Endometrial microvascular endothelial cells (primary cell): ENCODE data around the gene KCNAB1. TPM values are rescaled to one million over a fixed set of nuclear protein-coding genes. Genes with fewer than 3 reads are reported as not detected.
"Not testable (repeated sequence)": the region's sequence is repeated elsewhere in the genome, so short reads cannot be mapped to it uniquely, and the experiment has no call there.

ENCODE experiments used
- in situ Hi-C: cut with HindIII; loops from 2 replicates; pipeline ENCODE4 v1.10.0; 2017; ENCODE audit warnings: low sequenced_read_pairs, low pct_unique_long_range_greater_than_20kb; ENCODE audit errors: inconsistent ontology term
- total RNA-seq: library from RNA; depleted of rRNA; stranded (reverse); fragments of >200 nt; gene quantifications from one replicate; pipeline ENCODE4 v1.2.3, GENCODE V29; 2015; ENCODE audit errors: inconsistent ontology term

The KCNAB1 gene
- total RNA-seq, 1 donor from 2014 or later: 14.3 TPM

GRCh38 chr3:156170571-156170970, 50.2 kb downstream of the KCNAB1 start:
- in situ Hi-C loops: loop anchor here (25.0 kb wide), 1 partner anchor 342 kb away; no protein-coding TSS in a partner anchor

DNA sequence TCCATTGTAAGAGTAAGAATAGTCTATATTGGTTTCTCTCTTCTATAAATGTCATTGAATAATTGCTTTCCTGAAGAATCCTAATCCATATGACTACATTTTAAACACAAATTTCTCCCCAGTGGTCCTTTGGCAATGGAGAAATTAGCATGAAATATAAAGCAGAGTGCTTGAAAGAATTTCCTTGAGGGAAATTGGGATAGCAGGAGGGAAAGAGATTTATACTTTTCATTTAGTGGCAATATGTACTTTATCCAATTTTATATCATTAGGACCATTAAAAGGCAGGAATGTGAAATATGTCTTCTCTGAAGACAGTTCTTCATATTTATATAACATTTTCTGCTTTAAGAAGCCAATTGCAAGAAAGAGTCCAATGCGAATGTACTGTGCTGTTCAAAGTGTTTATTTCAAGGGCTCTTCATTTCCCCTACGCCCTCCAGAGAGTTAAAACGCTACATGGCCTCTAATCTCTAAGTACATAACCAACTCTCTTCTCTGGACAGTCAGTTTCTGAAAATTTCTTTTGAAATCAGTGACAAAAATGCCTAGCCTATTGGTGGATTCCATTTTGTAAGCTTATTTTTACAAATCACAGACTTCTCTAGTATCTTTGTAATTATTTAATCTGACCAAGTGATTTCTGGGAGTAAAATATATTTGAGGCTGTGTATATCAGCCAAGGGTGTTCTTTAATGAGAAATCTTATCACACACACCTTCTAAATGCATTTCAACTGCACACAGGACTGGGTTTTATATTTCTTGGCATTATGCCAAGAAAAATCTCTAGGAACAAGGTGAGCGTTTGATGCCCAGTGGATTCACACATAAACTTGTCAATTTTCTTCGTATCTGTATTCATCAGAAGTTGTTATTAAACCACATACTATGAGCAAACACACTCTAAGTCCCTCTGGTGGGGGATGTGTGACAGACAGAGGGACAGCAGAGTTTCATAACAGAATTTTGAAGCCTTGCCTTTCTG, 51.2 kb downstream of the KCNAB1 start:
- in situ Hi-C loops: loop anchor here (25.0 kb wide), 1 partner anchor 341 kb away; no protein-coding TSS in a partner anchor

DNA sequence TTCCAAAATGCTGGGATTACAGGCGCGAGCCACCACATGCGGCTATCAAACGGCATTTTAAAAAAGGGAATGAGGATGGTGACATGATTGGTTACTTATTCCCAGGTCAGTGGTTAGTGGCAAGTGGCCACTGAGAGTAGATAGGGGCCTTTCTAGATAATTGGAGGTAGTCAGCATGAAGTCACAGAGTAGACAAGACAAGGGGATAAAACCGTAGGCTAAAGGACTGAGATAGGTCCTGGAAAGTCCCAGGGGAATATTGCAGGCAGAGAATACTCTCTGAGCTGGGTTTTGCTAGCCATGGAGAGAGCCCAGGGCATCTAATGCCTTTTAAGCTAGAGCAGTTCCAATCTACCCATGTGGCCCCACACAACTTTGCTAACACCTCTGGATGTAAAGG, 52.2 kb downstream of the KCNAB1 start:
- in situ Hi-C loops: loop anchor here (25.0 kb wide), 1 partner anchor 340 kb away; no protein-coding TSS in a partner anchor

GRCh38 chr3:156174229-156174847, 54.0 kb downstream of the KCNAB1 start:
- in situ Hi-C loops: loop anchor here (25.0 kb wide), 1 partner anchor 338 kb away; no protein-coding TSS in a partner anchor

DNA sequence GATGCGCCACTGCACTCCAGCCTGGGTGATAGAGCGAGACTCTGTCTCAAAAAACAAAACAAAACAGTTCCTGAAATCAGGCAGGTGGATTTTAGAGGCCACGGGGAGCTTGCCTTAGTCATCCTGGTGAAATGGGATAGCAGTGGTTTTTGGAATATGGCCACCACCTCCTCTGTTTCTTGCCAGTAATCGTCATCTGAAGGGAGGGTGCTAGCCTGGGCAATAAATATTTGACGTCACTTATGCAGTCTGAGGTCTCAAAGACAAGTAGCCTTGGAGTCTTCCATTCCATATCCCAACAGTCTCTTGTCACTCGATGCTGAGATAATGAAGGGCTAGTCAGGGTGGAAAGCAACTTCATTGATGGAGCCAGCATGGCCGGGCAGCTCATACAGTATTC, 55.2 kb downstream of the KCNAB1 start:
- in situ Hi-C loops: no loop called here

DNA sequence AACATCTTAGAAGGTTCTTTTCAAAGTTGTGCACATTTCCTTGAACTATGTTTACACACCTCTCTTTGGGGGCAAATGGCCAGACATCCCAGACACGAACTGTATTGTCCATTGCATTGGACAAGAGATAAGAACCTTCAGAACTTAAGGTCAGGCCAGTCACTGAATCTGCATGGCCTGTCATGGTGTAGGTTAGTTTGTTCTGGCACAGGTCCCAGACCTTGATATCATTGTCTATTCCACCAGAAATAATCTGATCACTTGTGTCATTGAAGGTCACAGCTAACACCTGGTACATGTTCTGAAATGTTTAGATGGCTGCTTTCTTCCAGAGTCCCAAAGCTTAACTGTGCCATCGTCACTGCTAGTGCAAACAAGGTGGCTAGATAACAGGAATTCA, 55.7 kb downstream of the KCNAB1 start:
- in situ Hi-C loops: no loop called here

DNA sequence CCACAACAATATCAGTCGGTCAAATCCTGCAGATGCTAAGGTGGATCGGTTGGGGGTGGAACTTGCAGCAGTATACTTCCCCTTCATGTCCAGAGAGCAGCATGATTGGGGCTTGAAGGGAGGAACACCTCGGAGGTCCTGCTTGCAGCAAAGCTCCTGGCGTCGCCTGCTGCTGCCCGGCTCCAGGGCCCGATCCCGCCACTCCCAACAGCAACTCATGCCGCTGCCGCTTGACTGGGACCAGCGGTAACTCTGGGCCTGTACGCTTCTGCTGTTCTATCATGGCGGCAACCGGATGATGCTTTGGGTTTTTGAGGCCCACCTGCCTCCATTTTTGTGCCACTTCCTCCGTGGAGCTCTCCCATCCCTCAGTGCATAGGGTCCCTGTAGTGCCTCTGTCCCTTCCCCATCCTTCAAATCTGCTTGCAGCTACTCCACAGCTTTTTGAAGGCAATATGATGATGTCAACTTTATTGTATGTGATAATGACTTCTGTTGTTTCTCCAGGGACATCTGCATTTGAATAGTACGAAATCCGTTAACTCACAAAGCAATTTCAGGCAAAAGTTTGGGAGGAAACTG, 56.3 kb downstream of the KCNAB1 start:
- in situ Hi-C loops: no loop called here

DNA sequence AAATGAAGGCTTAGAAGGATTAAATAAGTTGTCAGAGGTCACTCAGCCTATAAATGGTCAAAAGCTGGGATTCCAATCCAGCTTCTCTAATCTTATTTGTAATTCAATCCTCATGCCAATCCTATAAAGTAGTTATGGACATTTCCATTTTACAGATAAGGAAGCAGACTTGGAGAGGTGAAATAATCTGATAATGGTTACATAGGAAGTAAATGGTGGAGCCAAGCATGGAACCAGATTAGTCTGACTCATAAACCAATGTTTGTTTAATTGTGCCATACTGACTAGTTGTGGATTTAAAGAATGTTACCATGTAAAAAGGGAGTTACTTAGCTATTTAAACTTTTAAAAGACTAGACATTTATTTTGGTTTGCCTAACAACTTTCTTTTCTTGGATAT, 59.7 kb downstream of the KCNAB1 start:
- in situ Hi-C loops: no loop called here

GRCh38 chr3:156181509-156181908, 61.1 kb downstream of the KCNAB1 start:
- in situ Hi-C loops: no loop called here

- in situ Hi-C loops: no loop called here
These were observed 63.0 kb downstream of the KCNAB1 start for GRCh38 chr3:156183396-156183795.

- in situ Hi-C loops: no loop called here
These were observed 63.8 kb downstream of the KCNAB1 start for GRCh38 chr3:156184156-156184555.

DNA sequence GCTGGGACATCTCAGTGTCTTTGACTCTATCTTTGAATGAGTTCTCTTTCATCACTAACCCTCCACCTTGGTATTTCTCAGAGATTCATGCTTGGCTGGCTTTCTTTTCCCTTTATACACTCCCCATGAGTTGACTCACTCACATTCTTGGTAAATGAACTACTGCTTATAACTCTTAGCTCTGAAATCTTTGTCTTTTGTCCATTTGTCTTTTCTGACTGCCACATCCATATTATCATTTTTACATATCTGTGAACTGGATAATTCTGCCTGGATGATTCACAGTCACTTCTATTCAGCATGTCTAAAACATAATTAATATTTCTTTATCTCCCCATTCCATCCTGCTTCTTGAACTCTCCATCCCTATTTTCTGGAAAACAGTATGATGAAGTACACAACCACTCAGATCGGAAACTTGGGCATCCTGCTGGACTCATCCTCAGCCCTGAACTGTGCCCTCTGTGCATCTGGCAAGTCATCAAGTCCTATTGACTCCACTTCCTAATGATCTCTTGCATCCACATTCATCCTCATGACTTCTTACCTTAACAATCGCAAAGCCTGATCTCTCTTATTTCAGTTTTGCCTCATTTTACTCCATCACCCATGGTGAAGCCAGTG, 66.9 kb downstream of the KCNAB1 start:
- in situ Hi-C loops: no loop called here

DNA sequence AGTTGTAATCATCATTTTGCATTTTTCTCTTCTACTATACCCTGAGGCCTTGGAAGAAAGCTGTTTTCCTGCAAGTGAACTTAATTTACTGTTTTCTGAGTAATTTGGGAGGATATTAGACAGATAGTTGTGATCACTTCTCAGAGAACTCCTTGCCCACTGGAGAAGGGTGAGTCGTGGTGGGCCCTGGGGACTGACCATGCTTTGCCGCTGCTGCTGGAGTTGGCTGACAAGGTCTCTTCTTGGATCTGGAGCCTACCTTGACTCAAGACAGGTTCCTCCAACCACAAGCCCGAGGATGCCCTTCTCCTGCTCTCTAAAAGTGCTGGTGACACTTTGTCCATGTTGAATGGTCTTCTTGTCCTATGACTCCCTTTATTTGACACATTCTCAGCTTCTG, 68.4 kb downstream of the KCNAB1 start:
- in situ Hi-C loops: no loop called here

DNA sequence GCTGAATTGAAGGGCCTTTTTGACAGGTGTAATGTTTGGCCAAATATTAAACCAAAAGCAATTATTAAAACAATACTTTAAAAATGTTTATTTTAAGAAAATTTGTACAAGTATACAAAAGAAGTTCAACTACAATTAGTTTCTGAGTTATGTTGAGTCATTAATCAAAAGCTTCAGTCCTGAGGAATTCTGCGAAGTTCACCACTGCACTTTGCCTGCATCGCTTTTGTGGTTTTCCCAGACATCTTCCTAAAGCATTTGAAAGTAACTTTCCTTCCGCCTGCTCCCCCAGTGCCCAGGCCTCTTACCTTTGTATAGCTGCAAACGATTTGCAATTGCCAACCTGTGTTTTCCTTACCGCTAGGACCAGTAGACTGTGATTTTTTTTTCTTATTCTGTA, 69.5 kb downstream of the KCNAB1 start:
- in situ Hi-C loops: no loop called here

DNA sequence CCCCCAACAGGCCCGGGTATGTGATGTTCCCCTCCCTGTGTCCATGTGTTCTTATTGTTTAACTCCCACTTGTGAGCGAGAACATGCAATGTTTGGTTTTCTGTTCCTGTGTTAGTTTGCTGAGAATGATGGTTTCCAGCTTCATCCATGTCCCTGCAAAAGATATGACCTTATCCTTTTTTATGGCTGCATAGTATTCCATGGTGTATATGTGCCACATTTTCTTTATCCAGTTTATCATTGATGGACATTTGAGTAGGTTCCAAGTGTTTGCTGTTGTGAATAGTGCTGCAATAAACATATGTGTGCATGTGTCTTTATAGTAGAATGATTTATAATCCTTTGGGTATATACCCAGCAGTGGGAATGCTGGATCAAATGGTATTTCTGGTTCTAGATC, 74.6 kb downstream of the KCNAB1 start:
- in situ Hi-C loops: not testable (repeated sequence)

GRCh38 chr3:156197152-156197551, 76.8 kb downstream of the KCNAB1 start:
- in situ Hi-C loops: not testable (repeated sequence)

DNA sequence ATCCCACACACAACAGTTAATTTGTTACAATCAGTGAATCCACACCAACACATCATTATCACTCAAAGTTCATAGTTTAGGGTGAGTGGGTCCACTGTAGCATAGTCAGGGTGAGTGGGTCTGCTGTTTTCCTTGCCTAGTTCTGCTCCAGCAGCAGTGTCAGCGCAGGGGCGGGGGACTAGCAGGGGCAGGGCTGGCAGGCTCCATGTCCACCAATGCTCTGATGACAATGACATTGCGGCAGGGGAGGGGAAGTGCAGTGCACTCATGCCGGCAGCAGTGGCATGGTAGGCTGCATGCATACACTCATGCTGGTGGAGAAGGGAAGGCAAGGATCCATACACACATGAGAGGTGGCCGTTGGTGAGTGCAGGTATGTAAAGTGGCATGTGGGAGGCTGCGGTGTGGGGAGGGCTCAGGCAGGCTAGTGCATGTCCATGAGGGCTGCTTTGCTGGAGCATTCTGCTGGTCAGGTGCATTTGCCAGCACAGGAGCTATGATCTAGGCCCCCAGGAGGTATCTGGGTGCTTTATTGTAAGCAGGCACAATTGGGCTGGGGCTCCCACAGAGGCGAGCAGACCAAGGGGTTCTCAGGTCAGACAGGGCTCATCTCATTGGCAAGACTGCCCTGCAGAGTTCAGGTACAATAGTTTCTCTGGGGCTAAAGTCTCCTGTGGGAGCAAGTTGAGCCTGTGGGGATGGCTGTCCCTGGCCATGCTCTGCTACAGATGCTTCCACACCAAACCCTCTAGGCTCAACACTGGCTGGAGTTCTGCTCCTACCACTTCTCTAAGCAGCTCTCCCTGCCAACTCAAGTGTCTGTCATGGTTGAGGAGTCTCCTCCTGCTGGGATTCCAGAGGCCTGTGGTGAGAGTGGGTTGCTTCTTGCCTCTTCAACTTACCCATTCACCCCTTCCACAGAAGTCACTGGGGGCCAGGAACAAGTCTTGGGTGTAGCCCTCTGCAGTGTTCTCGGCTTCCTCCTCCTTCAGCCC, 81.3 kb downstream of the KCNAB1 start:
- in situ Hi-C loops: no loop called here

DNA sequence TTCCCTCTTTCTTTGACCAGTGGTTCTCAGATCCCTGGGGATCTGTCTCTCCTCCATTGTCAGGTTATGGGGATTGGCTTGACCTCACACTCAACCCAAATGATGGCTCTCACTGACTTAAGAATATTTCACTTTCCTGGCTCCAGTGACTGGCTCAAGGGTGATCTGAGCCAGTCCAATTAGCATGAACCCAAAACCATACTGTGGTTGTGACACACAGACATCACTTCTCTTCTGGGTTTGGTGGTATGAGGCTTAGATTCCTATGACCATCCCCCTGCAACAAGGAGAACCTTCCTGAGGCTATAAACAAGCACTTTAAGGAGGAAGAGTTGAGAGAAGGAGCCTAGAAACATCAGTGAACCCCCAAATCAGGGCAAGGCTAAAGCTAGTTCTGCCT, 85.8 kb downstream of the KCNAB1 start:
- in situ Hi-C loops: no loop called here
